ENCODE measurements around the gene RTF2. TPM values are rescaled to one million over a fixed set of nuclear protein-coding genes. Genes with fewer than 3 reads are reported as not detected.

RTF2 gene
- total and polyA plus RNA-seq, 8 donors, result 24.3 to 55.4 (median 28.1) TPM

DNA sequence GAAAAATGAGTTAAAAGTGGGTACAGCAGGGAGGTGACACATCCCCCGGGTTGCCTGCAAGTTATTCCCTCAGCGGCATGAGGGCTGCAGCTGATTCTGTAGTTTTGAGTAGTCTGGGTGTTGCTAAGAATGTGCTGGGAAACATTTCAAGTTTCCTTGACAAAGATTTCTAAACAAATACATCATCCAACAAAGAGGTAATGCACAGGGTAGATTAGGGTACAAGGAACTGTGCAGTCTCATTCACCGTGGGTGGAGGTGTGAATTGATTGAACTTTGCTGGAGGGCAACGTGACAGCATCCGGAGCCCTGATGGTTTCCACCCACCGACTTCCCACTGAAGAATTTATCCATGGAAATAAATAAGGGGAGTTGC is 34.6 kb upstream of the RTF2 start:
- TF ChIP-seq, protein P1, sequence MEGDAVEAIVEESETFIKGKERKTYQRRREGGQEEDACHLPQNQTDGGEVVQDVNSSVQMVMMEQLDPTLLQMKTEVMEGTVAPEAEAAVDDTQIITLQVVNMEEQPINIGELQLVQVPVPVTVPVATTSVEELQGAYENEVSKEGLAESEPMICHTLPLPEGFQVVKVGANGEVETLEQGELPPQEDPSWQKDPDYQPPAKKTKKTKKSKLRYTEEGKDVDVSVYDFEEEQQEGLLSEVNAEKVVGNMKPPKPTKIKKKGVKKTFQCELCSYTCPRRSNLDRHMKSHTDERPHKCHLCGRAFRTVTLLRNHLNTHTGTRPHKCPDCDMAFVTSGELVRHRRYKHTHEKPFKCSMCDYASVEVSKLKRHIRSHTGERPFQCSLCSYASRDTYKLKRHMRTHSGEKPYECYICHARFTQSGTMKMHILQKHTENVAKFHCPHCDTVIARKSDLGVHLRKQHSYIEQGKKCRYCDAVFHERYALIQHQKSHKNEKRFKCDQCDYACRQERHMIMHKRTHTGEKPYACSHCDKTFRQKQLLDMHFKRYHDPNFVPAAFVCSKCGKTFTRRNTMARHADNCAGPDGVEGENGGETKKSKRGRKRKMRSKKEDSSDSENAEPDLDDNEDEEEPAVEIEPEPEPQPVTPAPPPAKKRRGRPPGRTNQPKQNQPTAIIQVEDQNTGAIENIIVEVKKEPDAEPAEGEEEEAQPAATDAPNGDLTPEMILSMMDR (IDR thresholded peaks at IDR 0.05), result no peak
- Histone ChIP-seq H3K4me3 (no peak overlapping the region), H3K27me3 (no peaks in the 10 kb centered on the region), H3K9me3 (no peaks in the 10 kb centered on the region), H3K4me1 (no peaks in the 10 kb centered on the region), H3K36me3 (no peaks in the 10 kb centered on the region), H3K27ac (no peak overlapping the region)
- no peak for FAIRE-seq
- 52 to 57% methylated on average over 6 of the region's 6 CpGs for WGBS, 2 donors
- no peak for ATAC-seq
- DNase-seq, result no peak
- intact Hi-C loops (cut with DNase I), result no loop called here

- 76 to 81% methylated on average over 20 of the region's 20 CpGs for WGBS, 2 donors
- no peak for FAIRE-seq
Measured at GRCh38 chr20:56437196-56437960, 31.0 kb upstream of the RTF2 start.

DNA sequence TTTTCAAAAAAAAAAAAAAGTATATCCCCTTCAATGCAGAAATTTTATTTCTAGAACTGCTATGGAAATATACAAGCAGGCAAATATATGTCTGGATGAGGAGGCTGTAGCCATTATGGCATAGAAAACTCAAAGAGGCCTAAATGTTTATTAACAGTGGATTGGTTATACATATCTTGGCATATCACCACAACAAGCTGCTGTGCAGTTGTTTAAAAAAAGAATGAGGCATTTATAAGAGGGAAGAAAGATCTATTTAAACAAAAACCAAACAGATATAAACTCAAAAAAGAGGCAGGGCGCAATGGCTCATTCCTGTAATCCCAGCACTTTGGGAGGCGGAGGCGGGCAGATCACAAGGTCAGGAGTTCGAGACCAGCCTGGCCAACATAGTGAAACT is 30.1 kb upstream of the RTF2 start:
- H3K4me3 ChIP-seq, result no peak overlapping the region
- FAIRE-seq, result no peak
- no peak for ATAC-seq

More at GRCh38 chr20:56437196-56437960, 31.0 kb upstream of the RTF2 start:
- DNase-seq (no peak), ATAC-seq (no peak)
- TF ChIP-seq, protein P1 (IDR thresholded peaks at IDR 0.05), result no peak
- intact Hi-C loops (cut with DNase I), result no loop called here
- no peaks in the 10 kb centered on the region for H3K9me3 ChIP-seq
- H3K27me3 ChIP-seq, result no peaks in the 10 kb centered on the region
- no peak overlapping the region for H3K4me3 ChIP-seq
- H3K27ac ChIP-seq, result no peak overlapping the region
- H3K36me3 ChIP-seq, result no peaks in the 10 kb centered on the region
- H3K4me1 ChIP-seq, result no peaks in the 10 kb centered on the region

GRCh38 chr20:56439771-56440291 is 28.6 kb upstream of the RTF2 start:
- FAIRE-seq (no peak), ATAC-seq (peak in 2 of 4 donors; percentile 9 to 53), DNase-seq (peak in 1 of 6 donors; percentile 23)
- Histone ChIP-seq H3K4me3 (no peak overlapping the region), H3K27me3 (no peaks in the 10 kb centered on the region), H3K36me3 (no peaks in the 10 kb centered on the region), H3K27ac (no peak overlapping the region), H3K9me3 (no peaks in the 10 kb centered on the region), H3K4me1 (no peaks in the 10 kb centered on the region)
- intact Hi-C loops (cut with DNase I), result no loop called here
- WGBS, 2 donors, result 50 to 55% methylated on average over 5 of the region's 5 CpGs
- TF ChIP-seq, protein P1 (IDR thresholded peaks at IDR 0.05), result no peak

More for the DNA sequence above, 30.1 kb upstream of the RTF2 start:
- TF ChIP-seq, protein P1 (IDR thresholded peaks at IDR 0.05), result no peak
- Histone ChIP-seq H3K9me3 (no peaks in the 10 kb centered on the region), H3K4me1 (no peaks in the 10 kb centered on the region), H3K27ac (no peak overlapping the region), H3K36me3 (no peaks in the 10 kb centered on the region), H3K27me3 (no peaks in the 10 kb centered on the region)
- WGBS, 2 donors, result 82 to 94% methylated on average over 4 of the region's 4 CpGs
- intact Hi-C loops (cut with DNase I), result no loop called here
- no peak for DNase-seq
